Measurements from ENCODE around the gene IDH3A. TPM values are rescaled to one million over a fixed set of nuclear protein-coding genes. Genes with fewer than 3 reads are reported as not detected.

Gene IDH3A
- total RNA-seq, 2 donors from 2014 or later = 32.1 to 115 TPM

- peaks cover 0 to 13% of the 10 kb centered on the region in 2 donors for H3K36me3 ChIP-seq
- no peaks in the 10 kb centered on the region for H3K9me3 ChIP-seq
- 70% methylated on average over 17 of the region's 17 CpGs for WGBS
- H3K27ac ChIP-seq = no peak overlapping the region
- TF ChIP-seq CTCF (IDR thresholded peaks at IDR 0.05) = no peak
- TF ChIP-seq POLR2AphosphoS5 (IDR thresholded peaks at IDR 0.05) = no peak
- TF ChIP-seq POLR2A (IDR thresholded peaks at IDR 0.05) = no peak
- peak; percentile 22 for DNase-seq (ENCODE audit: low spot score)
- intact Hi-C loops (cut with DNase I) = no loop called here
- no peak overlapping the region for H3K4me3 ChIP-seq
- no peaks in the 10 kb centered on the region for H3K4me1 ChIP-seq (replicated peaks)
- no peaks in the 10 kb centered on the region for H3K27me3 ChIP-seq (replicated peaks; ENCODE audit: insufficient read depth)
These were observed 21.9 kb downstream of the IDH3A start for GRCh38 chr15:78170848-78171773.

- Histone ChIP-seq H3K27ac (no peak overlapping the region), H3K36me3 (peaks cover 0 to 10% of the 10 kb centered on the region in 2 donors), H3K4me1 (replicated peaks) (no peaks in the 10 kb centered on the region), H3K4me3 (no peak overlapping the region), H3K9me3 (no peaks in the 10 kb centered on the region), H3K27me3 (replicated peaks; ENCODE audit: insufficient read depth) (no peaks in the 10 kb centered on the region)
- DNase-seq (ENCODE audit: low spot score) = no peak
- WGBS = 99% methylated on average over 9 of the region's 9 CpGs
- TF ChIP-seq POLR2AphosphoS5 (IDR thresholded peaks at IDR 0.05) (no peak), POLR2A (IDR thresholded peaks at IDR 0.05) (no peak), CTCF (IDR thresholded peaks at IDR 0.05) (no peak)
- intact Hi-C loops (cut with DNase I) = no loop called here
These were observed 22.8 kb downstream of the IDH3A start for GRCh38 chr15:78171864-78172472.

- intact Hi-C loops (cut with DNase I) = no loop called here
- Histone ChIP-seq H3K36me3 (no peaks in the 10 kb centered on the region), H3K27ac (no peak overlapping the region), H3K4me1 (replicated peaks) (no peaks in the 10 kb centered on the region), H3K27me3 (replicated peaks; ENCODE audit: insufficient read depth) (no peaks in the 10 kb centered on the region), H3K4me3 (no peak overlapping the region), H3K9me3 (no peaks in the 10 kb centered on the region)
- no peak for DNase-seq (ENCODE audit: low spot score)
- WGBS = 86% methylated on average over 9 of the region's 9 CpGs
- TF ChIP-seq CTCF (IDR thresholded peaks at IDR 0.05) = no peak
- TF ChIP-seq POLR2A (IDR thresholded peaks at IDR 0.05) = no peak
- TF ChIP-seq POLR2AphosphoS5 (IDR thresholded peaks at IDR 0.05) = no peak
These were observed 25.2 kb downstream of the IDH3A start for GRCh38 chr15:78174401-78174800.

- no peak for DNase-seq (ENCODE audit: low spot score)
These were observed 26.2 kb downstream of the IDH3A start for GRCh38 chr15:78175330-78175729.

More at GRCh38 chr15:78175330-78175729, 26.2 kb downstream of the IDH3A start:
- no peaks in the 10 kb centered on the region for H3K4me1 ChIP-seq (replicated peaks)
- no peaks in the 10 kb centered on the region for H3K27me3 ChIP-seq (replicated peaks; ENCODE audit: insufficient read depth)
- WGBS = 49% methylated on average over 2 of the region's 2 CpGs
- intact Hi-C loops (cut with DNase I) = loop anchor here (5.0 kb wide), 1 partner anchor 67 kb away; no protein-coding TSS in a partner anchor
- H3K36me3 ChIP-seq = no peaks in the 10 kb centered on the region
- no peaks in the 10 kb centered on the region for H3K9me3 ChIP-seq
- TF ChIP-seq CTCF (IDR thresholded peaks at IDR 0.05) (no peak), POLR2AphosphoS5 (IDR thresholded peaks at IDR 0.05) (no peak), POLR2A (IDR thresholded peaks at IDR 0.05) (no peak)
- H3K27ac ChIP-seq = no peak overlapping the region
- no peak overlapping the region for H3K4me3 ChIP-seq
